IMR-90 (cell line): ENCODE results near the gene CLCA2. TPM values are rescaled to one million over a fixed set of nuclear protein-coding genes. Genes with fewer than 3 reads are reported as not detected.

Source experiments
- ATAC-seq: fragments of 200-7000 bp; cut with Tn5 transposase; 2 replicates; pipeline ENCODE4 v1.9.1; 2020; ENCODE audit warnings: low read depth, mild to moderate bottlenecking, moderate library complexity
- BruUV-seq: library from RNA; stranded (reverse); fragments of 400-500 nt; replicated peaks from 2 replicates; lab custom pipeline; 2021; lab: Mats Ljungman, UMichigan
- CTCF ChIA-PET: fragments of 300-600 bp; formaldehyde crosslinking; extraction: SDS; loops from one replicate; lab custom pipeline; 2021; ENCODE audit warnings: antibody characterized with exemption; lab: Yijun Ruan, JAX
- POLR2A ChIA-PET: fragments of 300-600 bp; sonication (Branson Sonifier 250); formaldehyde crosslinking; loops from one replicate; lab custom pipeline; 2022; ENCODE audit warnings: antibody characterized with exemption; ENCODE audit not compliant: unreplicated experiment; lab: Charles Lee
- DNase-seq: peaks from one replicate; pipeline ENCODE4 v3.0.0; 2013
- H2AFZ ChIP-seq: replicated peaks from 2 replicates; pipeline ENCODE3; 2013; ENCODE audit warnings: low read length, mild to moderate bottlenecking; ENCODE audit not compliant: poor library complexity
- H2AK5ac ChIP-seq: 2 replicates; pipeline ENCODE4 v1.6.1; 2013; ENCODE audit warnings: low read depth, low read length, inconsistent platforms
- H2AK9ac ChIP-seq: replicated peaks from 2 replicates; pipeline ENCODE3; 2013; ENCODE audit warnings: mild to moderate bottlenecking, low read depth, low read length, moderate library complexity; ENCODE audit not compliant: poor library complexity
- H2BK120ac ChIP-seq: 2 replicates; pipeline ENCODE4 v1.6.1; 2013; ENCODE audit warnings: low read depth, low read length, inconsistent platforms
- H2BK15ac ChIP-seq: 3 replicates; pipeline ENCODE4 v1.6.1; 2013; ENCODE audit warnings: low read depth, low read length, inconsistent platforms
- H2BK20ac ChIP-seq: 2 replicates; pipeline ENCODE4 v1.6.1; 2013; ENCODE audit warnings: low read depth, mild to moderate bottlenecking, inconsistent platforms, low read length, moderate library complexity
- H2BK5ac ChIP-seq: 2 replicates; pipeline ENCODE4 v1.6.1; 2013; ENCODE audit warnings: mild to moderate bottlenecking, low read depth, low read length, inconsistent platforms; ENCODE audit not compliant: poor library complexity, severe bottlenecking
- H3K14ac ChIP-seq: replicated peaks from 2 replicates; pipeline ENCODE4 v1.6.1; 2013; ENCODE audit warnings: low read depth, low read length, inconsistent platforms
- H3K18ac ChIP-seq: 2 replicates; pipeline ENCODE4 v1.6.1; 2013; ENCODE audit warnings: low read depth, low read length, control low read depth
- H3K23ac ChIP-seq: 2 replicates; pipeline ENCODE4 v1.6.1; 2013; ENCODE audit warnings: low read depth, low read length, inconsistent platforms
- H3K27ac ChIP-seq: 2 replicates; pipeline ENCODE4 v1.5.1; 2013; ENCODE audit warnings: mild to moderate bottlenecking, control low read depth, low read length; ENCODE audit not compliant: insufficient read depth
- H3K27me3 ChIP-seq: 2 replicates; pipeline ENCODE4 v1.6.1; 2013; ENCODE audit warnings: low read length; ENCODE audit not compliant: control insufficient read depth, insufficient read depth
- H3K36me3 ChIP-seq: 2 replicates; pipeline ENCODE4 v1.6.1; 2013; ENCODE audit warnings: low read length, mixed read lengths; ENCODE audit not compliant: control insufficient read depth, insufficient read depth
- H3K4ac ChIP-seq: 2 replicates; pipeline ENCODE4 v1.6.1; 2013; ENCODE audit warnings: low read depth, low read length, inconsistent platforms
- H3K4me1 ChIP-seq: 2 replicates; pipeline ENCODE4 v1.6.1; 2013; ENCODE audit warnings: low read length, mixed read lengths; ENCODE audit not compliant: control insufficient read depth, insufficient read depth
- H3K4me2 ChIP-seq: 2 replicates; pipeline ENCODE4 v1.6.1; 2013; ENCODE audit warnings: low read depth, mild to moderate bottlenecking, control low read depth, low read length, moderate library complexity
- H3K4me3 ChIP-seq: 2 replicates; pipeline ENCODE4 v1.5.1; 2013; ENCODE audit warnings: low read depth, mild to moderate bottlenecking, control low read depth, low read length, moderate library complexity; ENCODE audit not compliant: insufficient read depth
- H3K56ac ChIP-seq: 2 replicates; pipeline ENCODE4 v1.6.1; 2013; ENCODE audit warnings: low read length, inconsistent platforms; ENCODE audit not compliant: insufficient read depth; ENCODE audit errors: extremely low read depth
- H3K79me1 ChIP-seq, 2 experiments: 2 replicates each; pipeline ENCODE4 v1.6.1; 2013; ENCODE audit warnings: low read length in 2 of 2, inconsistent platforms in 1 of 2, low read depth in 1 of 2
- H3K9ac ChIP-seq: 2 replicates; pipeline ENCODE4 v1.6.1; 2013; ENCODE audit warnings: low read depth, low read length, control low read depth
- H3K9me1 ChIP-seq: 2 replicates; pipeline ENCODE4 v1.6.1; 2013; ENCODE audit warnings: low read length, inconsistent platforms; ENCODE audit not compliant: insufficient read depth
- H3K9me3 ChIP-seq: 2 replicates; pipeline ENCODE4 v1.6.1; 2013; ENCODE audit warnings: low read length; ENCODE audit not compliant: control insufficient read depth, insufficient read depth
- H4K20me1 ChIP-seq: 2 replicates; pipeline ENCODE4 v1.6.1; 2013; ENCODE audit warnings: low read length, inconsistent platforms; ENCODE audit not compliant: insufficient read depth
- H4K5ac ChIP-seq: 2 replicates; pipeline ENCODE4 v1.6.1; 2013; ENCODE audit warnings: mild to moderate bottlenecking, low read depth, low read length, control low read depth
- H4K8ac ChIP-seq, 2 experiments: 2 replicates each; pipeline ENCODE4 v1.6.1; 2013; ENCODE audit warnings: low read depth in 2 of 2, low read length in 2 of 2, control low read depth in 1 of 2, inconsistent platforms in 1 of 2
- H4K91ac ChIP-seq: 2 replicates; pipeline ENCODE4 v1.6.1; 2013; ENCODE audit warnings: low read depth, low read length, inconsistent platforms; ENCODE audit not compliant: insufficient read depth
- CEBPB ChIP-seq: IDR thresholded peaks from 2 replicates; pipeline ENCODE4 v1.6.1; 2012; ENCODE audit warnings: low read depth, low read length, improper control_type of control experiment
- CHD1 ChIP-seq: IDR thresholded peaks from 2 replicates; pipeline ENCODE4 v1.6.1; 2012; ENCODE audit warnings: low read depth, low read length, improper control_type of control experiment
- FOS ChIP-seq: fragments of 150-350 bp; IDR thresholded peaks from 2 replicates; pipeline ENCODE4 v1.6.1; 2016; ENCODE audit warnings: low read depth, low read length
- MAFK ChIP-seq: IDR thresholded peaks from 2 replicates; pipeline ENCODE4 v1.6.1; 2012; ENCODE audit warnings: low read depth, low read length, improper control_type of control experiment
- MAZ ChIP-seq: IDR thresholded peaks from 2 replicates; pipeline ENCODE4 v1.6.1; 2012; ENCODE audit warnings: low read depth, mild to moderate bottlenecking, low read length, improper control_type of control experiment, moderate library complexity, borderline replicate concordance
- MXI1 ChIP-seq: IDR thresholded peaks from 2 replicates; pipeline ENCODE4 v1.6.1; 2012; ENCODE audit warnings: low read depth, mild to moderate bottlenecking, low read length, moderate library complexity, borderline replicate concordance
- NFE2L2 ChIP-seq: fragments of 150-350 bp; IDR thresholded peaks from 2 replicates; pipeline ENCODE4 v1.6.1; 2016; ENCODE audit warnings: low read depth, mild to moderate bottlenecking, low read length
- POLR2A ChIP-seq: IDR thresholded peaks from 2 replicates; pipeline ENCODE4 v1.6.1; 2012; ENCODE audit warnings: mild to moderate bottlenecking, low read depth, low read length
- RCOR1 ChIP-seq: IDR thresholded peaks from 2 replicates; pipeline ENCODE4 v1.6.1; 2012; ENCODE audit warnings: mild to moderate bottlenecking, low read length, improper control_type of control experiment; ENCODE audit not compliant: insufficient replicate concordance
- RFX5 ChIP-seq: IDR thresholded peaks from 2 replicates; pipeline ENCODE4 v1.8.0; 2012; ENCODE audit warnings: low read depth, mild to moderate bottlenecking, low read length, moderate library complexity
- WGBS, 2 experiments: methylation state at CpG; one replicate each; pipeline versions ENCODE4 v1.1.5 to v1.1.7; 2013; ENCODE audit warnings: missing lambda C conversion rate in 2 of 2; ENCODE audit not compliant: insufficient read length in 1 of 2; ENCODE audit errors: extremely low coverage in 2 of 2; 5-methylcytosine and 5-hydroxymethylcytosine counted together
- dilution Hi-C: fragments of 300-500 bp; cut with HindIII; formaldehyde crosslinking; loops from one replicate; pipeline ENCODE4 v1.14.3; 2018; ENCODE audit warnings: low sequenced_read_pairs; ENCODE audit not compliant: unreplicated experiment
- in situ Hi-C: fragments of 300-500 bp; cut with MboI; formaldehyde crosslinking; loops from 3 replicates; pipeline ENCODE4 v1.14.3; 2019; ENCODE audit warnings: low sequenced_read_pairs, inconsistent platforms, mixed read lengths
- intact Hi-C: fragments of 100-400 bp; cut with micrococcal nuclease; formaldehyde crosslinking; loops from 2 replicates; pipeline ENCODE4 v1.10.0; 2022
- polyA plus RNA-seq, 3 experiments: library from polyadenylated mRNA; depleted of rRNA; stranded (reverse); fragments of >200 nt; gene quantifications; 2 replicates each; pipeline ENCODE4 v1.2.3, GENCODE V29; 2012; ENCODE audit warnings: low replicate concordance in 1 of 3
- total RNA-seq: library from RNA; depleted of rRNA; stranded (reverse); fragments of >200 nt; gene quantifications from 2 replicates; pipeline ENCODE4 v1.2.3, GENCODE V29; 2012
- TF ChIP-seq, protein P1 (sequence below): fragments of 150-350 bp; IDR thresholded peaks from 2 replicates; pipeline ENCODE4 v1.6.1; 2016; ENCODE audit warnings: low read depth, mild to moderate bottlenecking, low read length, moderate library complexity, borderline replicate concordance
- TF ChIP-seq, protein P2 (sequence below): conservative IDR thresholded peaks from 2 replicates; pipeline ENCODE4 v1.5.1; 2012; ENCODE audit warnings: mild to moderate bottlenecking, low read depth, low read length, improper control_type of control experiment

The CLCA2 gene
- total and polyA plus RNA-seq, 2 of the 4 experiments (the other 2 are of a cell fraction): 0.09 to 0.18 TPM

DNA sequence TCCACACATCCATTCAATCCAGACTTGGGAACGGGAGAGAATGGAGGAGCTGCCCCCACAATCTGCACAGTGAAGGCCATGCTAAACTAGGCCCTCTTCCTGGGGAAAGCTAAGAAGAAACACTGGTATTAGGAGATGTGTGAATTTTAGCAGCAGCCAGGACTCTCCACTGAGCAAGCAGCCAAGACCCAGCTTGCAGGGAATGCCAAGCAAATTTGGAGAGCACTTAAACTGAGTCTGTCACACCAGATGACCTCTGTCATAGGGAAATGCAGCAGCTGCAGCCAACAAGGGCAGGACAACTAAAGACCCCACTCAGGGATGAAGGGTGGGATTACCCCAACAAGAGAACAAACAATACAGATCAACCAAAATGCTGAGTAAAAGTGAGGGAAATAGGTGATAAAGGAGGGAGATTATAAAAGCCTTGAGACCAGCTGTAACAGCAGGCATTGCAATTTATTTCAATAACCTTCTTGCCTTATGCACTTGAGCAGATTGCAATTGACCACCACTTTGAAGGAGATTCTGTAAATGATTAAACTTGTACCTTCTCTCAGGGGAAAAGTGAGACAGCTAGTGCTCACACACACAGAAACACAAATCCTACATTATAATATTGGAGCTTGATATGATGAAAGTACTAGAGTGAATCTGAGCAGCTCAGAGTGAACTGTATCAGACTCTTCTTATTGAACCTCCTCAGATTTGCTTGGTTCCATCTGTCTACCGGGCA, 42.3 kb downstream of the CLCA2 start:
- H3K14ac ChIP-seq: no peak overlapping the region
- CTCF ChIA-PET: no interaction called here
- no peaks in the 10 kb centered on the region for H3K9me3 ChIP-seq
- no peak overlapping the region for H2AK5ac ChIP-seq
- H4K8ac ChIP-seq: no peak overlapping the region
- H3K4me3 ChIP-seq: no peak overlapping the region
- no peaks in the 10 kb centered on the region for H3K4me1 ChIP-seq
- no peaks in the 10 kb centered on the region for H4K20me1 ChIP-seq
- in situ Hi-C loops (no loop called here), intact Hi-C loops (no loop called here), dilution Hi-C loops (no loop called here)
- no peak overlapping the region for H3K4me2 ChIP-seq
- no peaks in the 10 kb centered on the region for H3K9me1 ChIP-seq
- DNase-seq (no peak), ATAC-seq (no peak)
- no peak overlapping the region for H3K56ac ChIP-seq
- no peak overlapping the region for H2BK120ac ChIP-seq
- no peak overlapping the region for H2BK15ac ChIP-seq
- POLR2A ChIA-PET: no interaction called here
- no peak overlapping the region for H3K23ac ChIP-seq
- H3K27me3 ChIP-seq: peaks cover 13% of the 10 kb centered on the region
- no TSS peak for BruUV-seq
- no CpG with 5 or more reads among the region's 2 CpGs for WGBS, 2 experiments
- no peak overlapping the region for H3K9ac ChIP-seq
- no peak overlapping the region for H2BK20ac ChIP-seq
- TF ChIP-seq, protein P1, sequence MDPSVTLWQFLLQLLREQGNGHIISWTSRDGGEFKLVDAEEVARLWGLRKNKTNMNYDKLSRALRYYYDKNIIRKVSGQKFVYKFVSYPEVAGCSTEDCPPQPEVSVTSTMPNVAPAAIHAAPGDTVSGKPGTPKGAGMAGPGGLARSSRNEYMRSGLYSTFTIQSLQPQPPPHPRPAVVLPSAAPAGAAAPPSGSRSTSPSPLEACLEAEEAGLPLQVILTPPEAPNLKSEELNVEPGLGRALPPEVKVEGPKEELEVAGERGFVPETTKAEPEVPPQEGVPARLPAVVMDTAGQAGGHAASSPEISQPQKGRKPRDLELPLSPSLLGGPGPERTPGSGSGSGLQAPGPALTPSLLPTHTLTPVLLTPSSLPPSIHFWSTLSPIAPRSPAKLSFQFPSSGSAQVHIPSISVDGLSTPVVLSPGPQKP: no peak
- TF ChIP-seq POLR2A: no peak
- no peak for TF ChIP-seq MAZ
- TF ChIP-seq CEBPB: no peak
- no peak for TF ChIP-seq CHD1
- TF ChIP-seq MAFK: no peak
- TF ChIP-seq NFE2L2: no peak
- TF ChIP-seq, protein P2, sequence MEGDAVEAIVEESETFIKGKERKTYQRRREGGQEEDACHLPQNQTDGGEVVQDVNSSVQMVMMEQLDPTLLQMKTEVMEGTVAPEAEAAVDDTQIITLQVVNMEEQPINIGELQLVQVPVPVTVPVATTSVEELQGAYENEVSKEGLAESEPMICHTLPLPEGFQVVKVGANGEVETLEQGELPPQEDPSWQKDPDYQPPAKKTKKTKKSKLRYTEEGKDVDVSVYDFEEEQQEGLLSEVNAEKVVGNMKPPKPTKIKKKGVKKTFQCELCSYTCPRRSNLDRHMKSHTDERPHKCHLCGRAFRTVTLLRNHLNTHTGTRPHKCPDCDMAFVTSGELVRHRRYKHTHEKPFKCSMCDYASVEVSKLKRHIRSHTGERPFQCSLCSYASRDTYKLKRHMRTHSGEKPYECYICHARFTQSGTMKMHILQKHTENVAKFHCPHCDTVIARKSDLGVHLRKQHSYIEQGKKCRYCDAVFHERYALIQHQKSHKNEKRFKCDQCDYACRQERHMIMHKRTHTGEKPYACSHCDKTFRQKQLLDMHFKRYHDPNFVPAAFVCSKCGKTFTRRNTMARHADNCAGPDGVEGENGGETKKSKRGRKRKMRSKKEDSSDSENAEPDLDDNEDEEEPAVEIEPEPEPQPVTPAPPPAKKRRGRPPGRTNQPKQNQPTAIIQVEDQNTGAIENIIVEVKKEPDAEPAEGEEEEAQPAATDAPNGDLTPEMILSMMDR: no peak
- TF ChIP-seq FOS: no peak
- TF ChIP-seq RFX5: no peak
- no peak for TF ChIP-seq RCOR1
- no peak for TF ChIP-seq MXI1
- no peak overlapping the region for H3K18ac ChIP-seq
- no peak overlapping the region for H2AFZ ChIP-seq
- no peak overlapping the region for H2AK9ac ChIP-seq
- H4K5ac ChIP-seq: no peak overlapping the region
- H3K36me3 ChIP-seq: no peaks in the 10 kb centered on the region
- no peak overlapping the region for H4K91ac ChIP-seq
- H3K79me1 ChIP-seq: no peaks in the 10 kb centered on the region
- no peak overlapping the region for H2BK5ac ChIP-seq
- no peak overlapping the region for H3K27ac ChIP-seq
- no peak overlapping the region for H3K4ac ChIP-seq
